Omental fat pad (tissue), 4 donors: ENCODE results near the gene SPAG6. TPM values are rescaled to one million over a fixed set of nuclear protein-coding genes. Genes with fewer than 3 reads are reported as not detected.
"Not testable (repeated sequence)": the region's sequence is repeated elsewhere in the genome, so short reads cannot be mapped to it uniquely, and the experiment has no call there.

Source experiments
- ATAC-seq: fragments of 150-250 bp; one replicate; pipeline ENCODE4 v1.9.1; 2016; ENCODE audit warnings: mild to moderate bottlenecking, moderate library complexity; ENCODE audit not compliant: low FRiP score
- DNase-seq: peaks from one replicate; pipeline ENCODE4 v3.0.0-alpha.2; 2019; ENCODE audit warnings: low spot score
- CTCF ChIP-seq, 3 donors: fragments of 450-650 bp; IDR thresholded peaks; one replicate each; pipeline ENCODE4 v1.5.1; 2016 to 2017; ENCODE audit warnings: antibody characterized with exemption in 3 of 3, mild to moderate bottlenecking in 3 of 3, moderate library complexity in 2 of 3
- total RNA-seq, 4 donors: library from RNA; depleted of rRNA; stranded (reverse); fragments of >200 nt; gene quantifications; one replicate each; pipeline ENCODE4 v1.1.0, GENCODE V29; 2016

The SPAG6 gene
- not detected for total RNA-seq

- DNase-seq (no peak), ATAC-seq (no peak)
- no peak for TF ChIP-seq CTCF (IDR thresholded peaks at IDR 0.05)
These were observed at the start of gene SPAG6 for GRCh38 chr10:22345301-22346095. TSS of gene SPAG6 (plus strand) at chr10:22345496. CDS start at chr10:22345612, 116 bp downstream.

GRCh38 chr10:22301193-22301592, 44.1 kb upstream of the SPAG6 start:
- ATAC-seq, result no peak
- no peak for DNase-seq
- TF ChIP-seq CTCF (IDR thresholded peaks at IDR 0.05), result no peak

GRCh38 chr10:22303461-22303860, 41.8 kb upstream of the SPAG6 start:
- no peak for TF ChIP-seq CTCF (IDR thresholded peaks at IDR 0.05)
- ATAC-seq, result no peak
- DNase-seq, result no peak

- DNase-seq, result no peak
- TF ChIP-seq CTCF (IDR thresholded peaks at IDR 0.05), result no peak
- no peak for ATAC-seq
These were observed 39.6 kb upstream of the SPAG6 start for GRCh38 chr10:22305721-22306120.

GRCh38 chr10:22308390-22308789, 36.9 kb upstream of the SPAG6 start:
- ATAC-seq, result no peak
- TF ChIP-seq CTCF (IDR thresholded peaks at IDR 0.05), result no peak

GRCh38 chr10:22309180-22310000, 35.9 kb upstream of the SPAG6 start:
- DNase-seq (no peak), ATAC-seq (no peak)
- TF ChIP-seq CTCF (IDR thresholded peaks at IDR 0.05), result no peak

More at GRCh38 chr10:22308390-22308789, 36.9 kb upstream of the SPAG6 start:
- no peak for DNase-seq

GRCh38 chr10:22310012-22310411, 35.3 kb upstream of the SPAG6 start:
- not testable (repeated sequence) for ATAC-seq, DNase-seq
